Psoas muscle (tissue), 8 donors: ENCODE measurements around the gene FSTL4. TPM values are rescaled to one million over a fixed set of nuclear protein-coding genes. Genes with fewer than 3 reads are reported as not detected.

Source experiments
- ATAC-seq, 4 donors: fragments of 200-7000 bp; cut with Tn5 transposase; one replicate each; pipeline ENCODE4 v1.9.1; 2020; ENCODE audit warnings: moderate library complexity in 3 of 4, mild to moderate bottlenecking in 2 of 4
- DNase-seq, 2 donors: peaks; one replicate each; pipeline ENCODE4 v3.0.0-alpha.2; 2020
- H3K27ac ChIP-seq: fragments of 200-600 bp; one replicate; pipeline ENCODE4 v1.8.0; 2022
- H3K27me3 ChIP-seq, 3 donors: fragments of 200-600 bp in 1 of 3; one replicate each; pipeline versions ENCODE4 v1.6.1 to v1.8.0; 2013 to 2022; ENCODE audit warnings: low read length in 2 of 3, mild to moderate bottlenecking in 2 of 3, moderate library complexity in 1 of 3; ENCODE audit not compliant: insufficient read depth in 3 of 3
- H3K36me3 ChIP-seq, 2 donors: fragments of 200-600 bp in 1 of 2; one replicate each; pipeline versions ENCODE4 v1.6.1 to v1.8.0; 2013 to 2022; ENCODE audit warnings: low read depth in 1 of 2, mild to moderate bottlenecking in 1 of 2, moderate library complexity in 1 of 2; ENCODE audit not compliant: insufficient read depth in 1 of 2
- H3K4me1 ChIP-seq: fragments of 200-600 bp; one replicate; pipeline ENCODE4 v1.8.0; 2022
- H3K4me3 ChIP-seq: fragments of 200-600 bp; one replicate; pipeline ENCODE4 v1.8.0; 2022; ENCODE audit warnings: mild to moderate bottlenecking
- H3K9me3 ChIP-seq: fragments of 200-600 bp; one replicate; pipeline ENCODE4 v1.8.0; 2022
- CTCF ChIP-seq: fragments of 200-600 bp; IDR thresholded peaks from one replicate; pipeline ENCODE4 v1.8.0; 2022; ENCODE audit warnings: antibody characterized with exemption
- WGBS, 3 donors: extraction: QIAGEN DNeasy Blood & Tissue Kit; methylation state at CpG; one replicate each; pipeline versions ENCODE4 v1.1.6 to v1.1.7; 2013; 5-methylcytosine and 5-hydroxymethylcytosine counted together
- intact Hi-C, 2 donors: fragments of 100-400 bp; cut with DNase I; formaldehyde crosslinking; loops; one replicate each; pipeline versions ENCODE4 v1.11.0 to v1.14.2; 2022
- polyA plus RNA-seq, 3 donors: library from polyadenylated mRNA; stranded (reverse); fragments of 200-250 nt; gene quantifications; one replicate each; pipeline ENCODE4 v1.2.3, GENCODE V29; 2013
- total RNA-seq, 4 donors: library from RNA; stranded (reverse); fragmentation: NEBNext Ultra II Directional in 2 of 4; extraction: Animal tissue kit (Norgen Biotek cat#: 25700) in 2 of 4; gene quantifications; one replicate each; pipeline versions ENCODE4 v1.2.1 to v1.2.4, GENCODE V29; 2021 to 2023
- donor health status: healthy with polysubstance abuse.
- donor health status: DM: no; HTN: no; CAD: no; lungs with moderate emphysema.
- donor health status: Bipolar disorder and iron deficiency.
- donor health status: healthy.
- donor health status: DM: yes; HTN: yes; CAD: no.
- donor health status: DM: no; HTN: no; CAD: no.
- donor health status: DM: no; HTN: no; CAD: no.
- donor health status: DM: yes; HTN: yes; CAD: no.

FSTL4 gene
- total and polyA plus RNA-seq, 7 donors, result 0.07 to 0.81 (median 0.24) TPM

DNA sequence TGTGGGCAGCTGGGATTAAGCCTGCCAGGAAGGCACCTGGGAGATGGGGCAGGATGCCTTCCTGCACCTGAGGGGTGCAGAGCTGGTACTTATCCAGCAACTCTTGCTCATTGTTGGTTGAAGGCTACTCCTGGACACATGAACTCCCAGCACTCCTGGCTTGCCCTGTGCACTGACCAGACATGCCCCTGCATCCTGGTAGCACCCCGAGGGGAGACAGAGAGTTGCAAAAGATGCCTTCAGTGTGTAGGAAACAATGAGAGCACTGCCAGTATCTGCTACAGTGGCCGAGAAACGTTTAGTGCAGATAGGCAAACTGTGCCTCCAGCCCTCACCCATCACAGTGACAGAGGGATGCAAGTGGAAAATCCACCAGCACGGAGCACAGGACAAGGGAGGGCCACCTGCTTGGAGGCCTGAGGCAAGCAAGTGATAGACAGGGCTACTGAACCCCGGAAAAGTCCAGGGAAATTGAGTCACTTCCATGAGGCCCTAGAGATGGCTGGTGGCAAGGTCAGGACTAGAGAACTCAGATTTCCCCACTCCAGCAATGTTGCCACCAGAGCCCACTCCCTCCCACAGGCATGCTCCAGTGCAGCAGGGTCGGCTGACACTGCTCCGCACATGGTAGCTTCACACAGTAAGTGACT lies 171.1 kb downstream of the FSTL4 start:
- intact Hi-C loops, result no loop called here
- H3K27ac ChIP-seq, result no peak overlapping the region
- WGBS, 3 donors, result 81 to 85% (median 83%) methylated on average over 7 of the region's 7 CpGs

DNA sequence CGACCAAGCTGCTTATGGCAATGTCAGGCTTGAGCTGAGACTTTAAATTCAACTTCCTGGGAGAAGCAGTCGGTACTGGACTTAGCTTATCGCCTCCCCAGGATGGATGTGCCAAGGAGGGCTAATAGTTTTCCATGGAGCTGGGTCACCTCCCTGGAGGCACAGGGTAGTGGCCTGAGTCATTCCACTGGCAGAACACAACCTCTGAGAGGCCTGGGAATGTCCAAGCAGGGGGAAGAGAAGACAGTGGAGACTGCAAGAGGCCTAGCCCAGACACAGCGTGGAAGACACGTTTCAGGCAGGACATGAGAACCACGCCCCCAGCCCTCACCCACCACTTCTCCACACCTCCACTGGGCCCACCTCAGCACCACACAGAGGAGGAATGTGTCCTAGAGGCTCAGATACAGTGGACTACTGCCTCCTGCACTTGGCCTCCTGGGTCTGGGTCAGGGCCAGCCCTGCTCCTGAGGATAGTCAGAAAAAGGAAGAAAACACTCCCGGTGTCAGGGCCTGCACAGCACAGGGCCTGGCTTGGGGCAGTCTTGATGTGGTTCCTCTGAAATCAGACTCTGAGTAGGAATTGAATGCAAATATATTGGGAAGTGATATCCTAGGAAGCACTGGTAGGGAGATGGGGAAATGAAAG lies 171.8 kb downstream of the FSTL4 start:
- 56 to 63% (median 61%) methylated on average over 7 of the region's 7 CpGs for WGBS, 3 donors
- DNase-seq, result peak in 1 of 2 donors; percentile 46

More for the DNA sequence above, 171.1 kb downstream of the FSTL4 start:
- TF ChIP-seq CTCF, result no peak
- H3K36me3 ChIP-seq, result no peaks in the 10 kb centered on the region
- H3K4me3 ChIP-seq, result no peak overlapping the region
- no peak for ATAC-seq
- H3K9me3 ChIP-seq, result no peaks in the 10 kb centered on the region
- no peak for DNase-seq
- no peaks in the 10 kb centered on the region for H3K27me3 ChIP-seq
- no peaks in the 10 kb centered on the region for H3K4me1 ChIP-seq

DNA sequence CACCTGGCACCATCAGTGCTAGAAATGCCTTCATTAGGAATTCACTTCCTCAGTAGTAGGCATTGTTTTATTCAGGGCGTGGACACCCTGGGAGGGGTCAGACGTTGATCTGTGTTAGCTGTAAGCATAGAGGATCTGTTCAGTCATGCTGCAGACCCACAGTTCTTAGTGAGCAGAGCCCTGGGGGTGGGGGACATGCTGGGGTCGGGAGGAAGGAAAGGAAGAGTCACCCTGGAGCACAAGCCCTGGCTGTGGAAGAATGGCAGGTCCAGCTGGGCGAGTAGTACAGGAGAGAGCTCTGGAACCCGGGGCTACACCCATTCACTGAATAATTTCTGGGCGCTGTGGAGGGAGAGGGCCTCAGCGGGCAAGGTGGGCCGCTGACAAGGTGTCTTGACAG lies 172.5 kb downstream of the FSTL4 start:
- intact Hi-C loops, result no loop called here
- no peak for DNase-seq

More for the DNA sequence above, 171.8 kb downstream of the FSTL4 start:
- H3K4me3 ChIP-seq, result no peak overlapping the region
- no peaks in the 10 kb centered on the region for H3K4me1 ChIP-seq
- intact Hi-C loops, result no loop called here
- H3K27me3 ChIP-seq, result no peaks in the 10 kb centered on the region
- no peaks in the 10 kb centered on the region for H3K9me3 ChIP-seq
- H3K27ac ChIP-seq, result no peak overlapping the region
- H3K36me3 ChIP-seq, result no peaks in the 10 kb centered on the region
- no peak for TF ChIP-seq CTCF
- ATAC-seq, result peak in 3 of 4 donors; percentile 44 to 56 (median 47)

GRCh38 chr5:133438487-133438886 lies 173.9 kb downstream of the FSTL4 start:
- Histone ChIP-seq H3K36me3 (no peaks in the 10 kb centered on the region), H3K4me3 (no peak overlapping the region), H3K9me3 (no peaks in the 10 kb centered on the region), H3K27ac (no peak overlapping the region), H3K27me3 (no peaks in the 10 kb centered on the region), H3K4me1 (no peaks in the 10 kb centered on the region)
- no peak for TF ChIP-seq CTCF
- WGBS, 3 donors, result 89 to 94% (median 92%) methylated on average over 3 of the region's 3 CpGs
- intact Hi-C loops, result no loop called here
- DNase-seq (no peak), ATAC-seq (no peak)

More for the DNA sequence above, 172.5 kb downstream of the FSTL4 start:
- no peaks in the 10 kb centered on the region for H3K36me3 ChIP-seq
- no peak overlapping the region for H3K27ac ChIP-seq
- no peak overlapping the region for H3K4me3 ChIP-seq
- no peaks in the 10 kb centered on the region for H3K4me1 ChIP-seq
- 75 to 78% (median 76%) methylated on average over 8 of the region's 8 CpGs for WGBS, 3 donors
- TF ChIP-seq CTCF, result no peak
- H3K9me3 ChIP-seq, result no peaks in the 10 kb centered on the region
- no peaks in the 10 kb centered on the region for H3K27me3 ChIP-seq
- ATAC-seq, result no peak
